Stimulated activated CD8-positive, alpha-beta memory T cell treated with anti-CD3 and anti-CD28 coated beads, Interleukin-7, amount 100 ng/mL, for 1 hour (primary cell): ENCODE data around the gene TMEM204.

Source experiments
- DNase-seq, 2 donors: peaks; one replicate each; pipeline ENCODE4 v3.0.0-alpha.2; 2020; ENCODE audit warnings: low read depth in 2 of 2

TMEM204 gene

DNA sequence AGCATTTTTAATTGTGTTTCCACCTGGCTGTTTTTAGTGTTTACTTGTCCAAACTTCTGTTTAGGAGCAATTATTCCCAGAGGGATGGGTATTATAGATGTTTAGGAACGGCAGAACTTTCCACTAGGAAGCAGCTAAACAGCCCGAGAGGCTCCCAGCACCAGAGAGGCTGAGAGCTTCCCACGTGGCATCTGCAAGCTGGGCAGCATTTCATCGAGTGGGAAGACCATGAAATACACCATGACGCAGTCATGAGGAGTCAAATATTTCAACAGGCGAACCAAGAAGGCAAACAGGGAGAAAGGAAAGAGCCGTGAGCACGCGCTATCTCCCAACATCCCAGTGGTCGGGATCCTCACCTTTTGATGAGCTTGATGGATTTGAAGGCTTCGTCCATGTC, 24.1 kb downstream of the TMEM204 start:
- DNase-seq = no peak

DNA sequence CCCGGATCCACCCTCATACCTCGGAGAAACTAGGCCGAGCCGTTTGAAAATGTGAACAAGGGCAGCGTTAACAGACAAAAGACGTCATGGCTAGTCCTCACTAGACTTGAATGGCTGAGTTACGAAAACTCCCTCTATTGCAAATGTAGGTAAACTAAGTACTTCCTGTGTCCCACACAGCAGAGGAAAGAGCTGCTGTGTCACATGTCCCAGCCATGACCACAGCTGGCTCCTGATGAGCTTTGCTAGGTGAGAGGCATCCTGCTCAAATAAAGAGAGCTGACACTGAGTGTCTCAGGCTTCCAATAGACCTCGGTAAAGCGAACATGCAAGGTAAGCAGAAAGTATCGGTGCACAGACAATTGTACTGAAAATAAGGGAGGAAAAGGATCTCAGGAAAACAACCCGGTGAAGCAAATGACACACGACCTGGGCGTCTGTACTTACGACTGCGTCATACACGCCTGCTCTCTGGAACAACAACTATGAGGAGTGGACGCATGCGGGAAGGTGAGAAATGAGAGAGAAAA, 26.0 kb downstream of the TMEM204 start:
- DNase-seq = no peak

DNA sequence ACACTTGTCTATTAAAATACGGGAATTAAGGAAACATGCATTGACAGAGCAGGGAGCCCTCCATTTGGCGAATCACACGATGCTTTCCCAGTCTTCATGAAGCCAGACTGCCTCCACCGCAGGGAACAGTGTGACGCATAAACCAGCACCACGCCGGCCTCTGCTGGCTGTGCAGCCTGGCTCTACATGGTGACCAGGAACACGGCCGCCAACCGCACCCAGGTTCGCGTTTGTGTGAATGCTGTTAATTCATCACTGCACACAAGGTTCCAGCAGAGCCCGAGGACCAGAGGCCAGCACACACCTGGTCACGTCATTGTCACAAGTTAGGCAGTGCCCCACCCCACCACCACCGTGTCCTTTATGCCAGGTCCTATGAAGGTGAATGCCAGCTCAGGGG, 26.7 kb downstream of the TMEM204 start:
- no peak for DNase-seq

DNA sequence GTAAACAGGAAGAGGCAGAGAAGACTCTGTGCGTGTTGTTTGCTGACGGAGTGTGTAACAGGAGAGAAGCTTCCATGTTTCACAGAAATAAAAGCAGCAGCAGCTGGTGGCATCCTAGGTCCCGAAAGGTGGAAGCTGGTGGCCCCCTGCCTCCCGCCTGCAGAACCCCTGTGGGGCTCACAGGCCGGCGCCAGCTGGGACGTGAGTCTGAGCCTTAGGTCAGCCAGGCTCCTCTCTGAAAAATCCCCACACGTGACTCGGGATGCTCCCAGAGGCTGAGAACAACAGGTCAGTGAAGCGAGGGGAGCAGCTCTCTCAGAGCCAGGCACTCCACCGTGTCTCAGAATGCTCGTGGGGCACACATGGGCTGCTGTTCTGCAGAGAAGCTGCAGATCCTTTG, 27.4 kb downstream of the TMEM204 start:
- no peak for DNase-seq

DNA sequence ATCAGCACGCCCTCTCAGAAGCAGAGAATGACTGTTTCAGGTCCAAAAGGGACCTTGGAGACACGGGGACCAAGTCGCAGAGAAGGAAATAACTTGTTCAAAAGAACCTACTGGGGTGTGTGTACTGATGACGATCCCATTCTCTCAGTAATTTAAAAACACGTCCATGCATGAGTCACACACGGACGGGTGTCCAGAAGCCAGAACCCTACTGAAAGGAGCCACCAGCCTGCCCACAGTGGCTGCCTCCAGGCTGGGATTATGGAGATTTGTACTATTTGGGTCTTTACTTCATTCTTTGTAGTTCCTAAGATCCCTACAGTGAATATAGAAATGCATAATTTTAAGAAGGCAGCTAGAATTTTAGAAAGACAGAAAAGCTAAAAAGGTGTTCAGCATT, 27.8 kb downstream of the TMEM204 start:
- no peak for DNase-seq

DNA sequence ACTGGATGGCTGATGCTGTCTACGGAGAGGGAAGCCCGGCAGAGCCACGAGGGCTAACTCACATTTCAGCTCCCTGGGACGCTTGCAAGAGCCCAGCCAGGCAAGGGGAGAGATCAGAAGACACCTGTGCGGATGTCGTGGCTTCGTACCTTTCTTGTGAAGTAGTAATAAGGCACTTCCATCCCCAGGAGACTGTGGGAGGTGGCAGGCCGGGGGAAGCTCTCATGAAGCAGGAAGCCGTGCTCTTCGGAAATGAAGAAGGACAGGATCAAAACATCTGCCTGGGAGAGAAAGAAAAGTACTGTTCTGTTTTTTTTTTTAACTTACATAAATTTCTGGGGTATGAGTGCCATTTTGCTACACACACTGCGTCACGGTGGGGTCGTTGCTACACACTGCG, 28.4 kb downstream of the TMEM204 start:
- no peak for DNase-seq

DNA sequence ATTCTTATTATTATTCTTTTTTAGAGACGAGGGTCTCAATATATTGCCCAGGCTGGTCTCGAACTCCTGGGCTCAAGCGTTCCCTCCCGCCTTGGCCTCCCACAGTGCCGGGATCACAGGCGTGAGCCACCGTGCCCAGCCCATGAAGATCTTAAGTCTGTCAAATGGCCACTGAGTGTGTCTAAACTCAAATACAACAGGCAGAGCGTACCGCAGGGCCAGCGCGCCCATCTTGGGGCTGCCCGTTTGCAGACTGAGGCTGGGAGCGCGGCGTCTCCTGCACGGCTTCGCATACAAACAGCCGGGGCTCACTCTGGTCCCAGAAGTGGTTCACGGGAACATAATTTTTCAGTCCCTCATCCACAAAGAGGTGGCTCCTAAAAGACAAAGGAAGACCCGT, 30.3 kb downstream of the TMEM204 start:
- no peak for DNase-seq

DNA sequence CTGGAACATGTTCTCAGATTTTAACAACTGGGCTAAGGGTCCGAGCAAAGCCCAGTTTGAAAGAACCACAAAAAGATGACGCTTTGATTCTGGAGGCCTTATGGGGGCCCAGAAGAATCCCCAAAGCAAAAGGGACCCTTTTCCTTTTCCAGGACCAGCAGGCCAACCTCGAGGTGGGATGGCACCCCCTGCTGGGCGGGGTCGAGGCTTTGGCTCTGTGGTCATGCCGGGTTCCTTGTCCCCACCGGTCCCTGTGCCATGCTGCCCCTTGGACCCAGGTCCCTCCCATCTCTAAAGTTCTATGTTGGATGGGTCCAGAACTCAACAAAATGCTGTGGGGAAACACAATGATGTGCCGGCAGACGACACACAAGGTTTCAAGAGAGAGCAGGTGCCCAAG, 30.9 kb downstream of the TMEM204 start:
- DNase-seq = no peak

DNA sequence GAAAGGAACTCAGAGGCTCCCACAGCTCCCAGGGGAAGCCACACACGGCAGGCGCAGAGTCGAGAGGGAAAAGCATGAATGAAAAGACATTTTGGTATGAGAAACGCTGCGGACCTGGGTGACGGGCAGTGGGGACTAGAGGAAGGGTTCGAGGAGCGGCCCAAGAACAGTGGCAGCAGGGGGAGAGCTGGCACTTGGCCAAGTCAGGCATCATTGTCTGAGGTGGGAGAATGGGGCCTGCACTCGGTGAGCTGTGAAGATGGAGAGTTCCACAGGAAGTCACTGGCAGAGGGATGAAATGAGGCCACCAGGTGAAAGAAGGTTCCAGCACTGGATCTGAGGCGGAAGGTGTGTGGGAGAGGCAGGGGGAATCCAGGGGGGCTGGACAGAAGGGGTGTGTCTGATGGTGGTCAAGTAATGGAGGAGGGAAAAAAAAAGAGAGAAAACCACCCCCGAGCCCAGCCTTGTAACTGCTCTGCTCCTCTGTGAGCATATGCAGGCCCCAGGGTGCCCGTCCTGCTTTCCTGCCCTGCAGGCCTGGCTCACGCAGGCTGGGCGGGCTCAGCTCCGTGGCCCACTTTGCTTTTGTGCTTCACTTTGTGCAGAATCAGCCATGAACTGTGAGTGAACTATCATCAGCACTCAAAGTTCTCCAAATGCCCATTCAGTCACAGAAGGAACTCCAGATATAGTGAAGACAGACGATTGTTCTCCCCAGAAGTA, 31.8 kb downstream of the TMEM204 start:
- DNase-seq = no peak

DNA sequence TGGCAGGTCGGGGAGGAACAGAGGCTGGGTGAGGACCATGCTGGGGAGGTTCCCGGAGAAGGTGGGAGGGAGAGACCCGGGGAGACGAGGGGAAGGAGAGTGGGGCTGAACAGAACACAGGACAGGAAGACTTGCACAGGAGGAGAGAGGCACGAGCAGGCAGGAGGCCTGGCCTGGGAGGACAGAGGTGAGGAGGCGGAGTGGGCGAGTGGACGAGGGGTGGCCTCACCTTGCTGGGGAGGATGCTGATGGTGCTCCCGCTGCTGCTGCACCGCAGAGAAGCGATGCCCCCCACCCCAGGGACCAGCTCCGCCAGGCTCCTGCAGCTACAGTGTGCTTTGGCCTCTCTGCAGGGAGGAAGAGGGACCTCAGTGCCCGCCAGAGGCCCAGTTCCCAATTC, 34.5 kb downstream of the TMEM204 start:
- DNase-seq = no peak

DNA sequence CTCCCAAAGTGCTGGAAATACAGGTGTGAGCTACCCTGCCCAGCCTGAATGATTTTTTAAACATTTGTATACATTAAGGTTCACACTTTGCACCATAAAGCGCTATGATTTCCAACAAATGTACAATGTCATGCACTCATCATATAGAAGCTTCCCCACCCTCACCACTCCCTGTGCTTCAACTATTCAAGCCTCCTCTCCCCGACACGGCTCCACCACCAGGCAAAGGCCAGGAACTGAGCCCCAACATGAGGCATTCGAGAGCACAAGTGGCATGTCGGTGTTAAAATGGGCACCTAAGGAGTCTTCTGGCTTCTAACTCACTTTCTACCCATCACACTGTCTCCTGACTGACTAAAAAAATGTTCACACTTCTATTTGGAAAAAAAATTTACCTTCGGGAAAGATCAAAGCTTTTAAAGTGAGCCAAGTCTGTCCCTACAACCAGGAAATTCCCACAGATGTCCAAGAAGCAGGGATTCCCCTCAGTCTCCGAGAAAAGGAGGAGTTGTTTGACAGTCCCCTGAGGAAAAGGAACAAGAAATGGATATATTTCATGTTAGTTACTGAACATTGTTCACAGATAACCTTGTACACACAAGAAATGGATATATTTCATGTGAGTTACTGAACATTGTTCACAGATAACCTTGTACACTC, 37.7 kb downstream of the TMEM204 start:
- DNase-seq = no peak

DNA sequence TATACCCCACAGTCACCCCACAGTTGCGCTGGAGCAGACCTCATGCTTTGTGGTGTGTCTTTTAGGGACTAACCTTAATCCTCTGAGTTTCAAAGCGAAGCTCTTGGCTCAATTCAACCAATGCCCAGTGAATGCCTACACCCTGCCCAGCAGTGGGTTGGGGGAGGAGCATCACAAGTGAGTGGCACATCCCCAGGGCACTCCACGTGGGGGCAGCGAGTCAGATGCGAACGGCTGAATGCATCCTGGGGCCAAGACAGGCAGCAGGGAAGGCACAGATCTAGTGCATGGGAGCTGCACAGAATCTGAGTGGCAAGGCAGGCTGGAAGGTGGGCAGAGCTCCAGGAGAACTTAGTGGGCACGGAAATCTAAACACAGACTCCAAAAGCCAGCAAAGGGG, 39.2 kb downstream of the TMEM204 start:
- DNase-seq = no peak

DNA sequence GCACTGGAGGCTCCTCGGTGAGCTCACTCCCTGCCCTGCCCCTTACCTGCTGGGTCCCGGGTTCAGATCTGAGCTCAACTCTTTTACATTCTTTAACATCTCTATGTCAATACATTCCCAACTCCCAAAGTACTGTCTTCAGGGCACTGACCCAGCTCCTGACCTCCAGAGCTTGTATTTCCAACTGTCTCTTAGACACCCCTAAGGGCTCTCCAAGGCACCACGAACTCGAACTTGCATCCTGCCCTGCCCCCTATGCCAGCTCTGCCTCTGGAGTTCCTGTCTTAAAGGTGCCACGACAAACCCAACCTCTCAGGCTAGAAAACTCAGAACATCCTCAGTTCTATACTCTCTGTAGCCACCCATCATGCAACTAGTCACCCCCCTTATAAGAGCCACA, 39.8 kb downstream of the TMEM204 start:
- no peak for DNase-seq

DNA sequence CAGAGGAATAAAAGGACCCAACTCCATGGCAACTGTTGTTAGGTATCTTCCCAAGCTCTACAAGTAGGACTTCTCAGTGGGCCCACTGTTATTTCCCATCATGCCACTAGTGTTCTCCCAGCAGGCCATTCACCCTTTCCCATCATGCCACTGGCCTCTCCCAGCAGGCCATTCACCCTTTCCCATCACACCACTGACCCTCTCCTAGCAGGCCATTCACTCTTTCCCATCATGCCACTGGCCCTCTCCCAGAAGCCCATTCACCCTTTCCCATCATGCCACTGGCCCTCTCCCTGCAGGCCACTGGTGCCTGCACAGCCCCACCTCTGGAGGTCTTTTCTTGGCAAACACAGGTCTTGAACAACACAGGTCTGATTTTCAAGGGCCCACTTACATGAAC, 42.1 kb downstream of the TMEM204 start:
- DNase-seq = no peak

DNA sequence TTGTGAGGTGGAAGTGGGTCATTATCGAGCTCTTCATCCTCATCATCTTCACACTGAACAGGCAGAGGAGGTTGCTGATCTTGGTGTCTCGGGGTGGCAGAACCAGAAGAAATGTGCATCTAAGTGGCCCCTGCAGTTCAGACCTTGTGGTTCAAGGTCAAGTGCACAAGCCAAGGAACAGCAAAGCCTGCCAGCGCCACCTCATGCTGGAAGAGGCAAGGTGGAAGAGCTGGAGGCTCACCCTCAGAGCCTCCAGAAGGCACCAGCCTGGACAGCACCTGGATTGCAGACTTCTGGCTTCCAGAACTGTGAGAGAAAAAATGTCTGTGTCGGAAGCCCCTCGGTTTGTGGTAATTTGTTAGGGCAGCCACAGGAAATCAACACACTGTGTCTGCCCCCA, 45.7 kb downstream of the TMEM204 start:
- no peak for DNase-seq

DNA sequence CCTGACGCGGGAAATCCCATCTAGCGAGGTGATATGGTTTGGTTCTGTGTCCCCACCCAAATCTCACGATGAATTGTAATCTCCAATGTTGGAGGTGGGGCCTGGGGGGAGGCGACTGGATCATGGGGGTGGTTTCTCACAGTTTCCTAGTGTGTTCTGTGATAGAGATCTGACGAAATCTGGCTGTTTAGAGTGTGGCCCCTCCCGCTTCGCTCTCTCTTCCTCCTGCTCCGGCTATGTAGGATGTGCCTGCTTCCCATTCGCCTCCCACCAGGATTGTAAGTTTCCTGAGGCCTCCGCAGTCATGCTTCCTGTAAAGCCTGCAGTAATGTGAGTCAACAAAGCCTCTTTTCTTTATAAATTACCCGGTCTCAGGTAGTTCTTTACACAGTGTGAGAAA, 46.8 kb downstream of the TMEM204 start:
- no peak for DNase-seq

DNA sequence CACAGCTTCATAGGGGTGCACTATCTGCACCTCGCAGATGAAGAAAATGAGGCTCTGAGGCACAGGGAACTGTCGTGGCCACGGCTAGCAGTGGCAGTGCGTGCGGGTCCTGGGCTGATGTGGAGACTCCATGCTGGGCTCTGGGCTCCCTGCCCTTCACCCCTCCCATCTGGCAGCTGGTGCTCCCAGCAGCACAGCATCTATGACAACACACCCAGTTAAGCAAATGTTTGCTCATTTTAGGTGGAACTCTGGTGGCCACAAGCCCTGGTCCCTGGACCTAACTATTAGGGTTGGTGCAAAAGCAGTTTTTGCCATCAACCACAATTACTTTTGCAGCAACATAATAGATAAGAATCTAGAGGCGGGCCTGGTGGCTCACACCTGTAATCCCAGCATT, 47.5 kb downstream of the TMEM204 start:
- no peak for DNase-seq

DNA sequence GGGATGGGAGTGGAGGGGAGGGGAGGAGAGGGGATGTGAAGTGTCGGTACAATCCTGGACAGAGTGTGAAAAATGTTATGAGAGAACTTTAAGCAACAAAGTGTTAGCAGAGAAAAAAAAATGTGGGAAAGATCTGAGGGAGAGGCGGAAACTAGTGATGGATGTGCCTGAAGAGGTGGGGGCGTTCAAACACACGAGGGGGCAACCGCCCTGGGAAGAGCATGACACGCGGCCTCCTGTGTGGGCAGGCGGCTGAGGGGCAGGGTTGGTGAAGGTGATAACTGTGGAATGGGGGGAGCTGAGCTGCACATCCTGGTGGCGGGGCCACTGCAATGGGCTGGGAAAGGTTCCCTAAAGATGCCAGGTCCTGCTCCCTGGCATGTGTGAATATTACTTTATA, 48.3 kb downstream of the TMEM204 start:
- DNase-seq = no peak

DNA sequence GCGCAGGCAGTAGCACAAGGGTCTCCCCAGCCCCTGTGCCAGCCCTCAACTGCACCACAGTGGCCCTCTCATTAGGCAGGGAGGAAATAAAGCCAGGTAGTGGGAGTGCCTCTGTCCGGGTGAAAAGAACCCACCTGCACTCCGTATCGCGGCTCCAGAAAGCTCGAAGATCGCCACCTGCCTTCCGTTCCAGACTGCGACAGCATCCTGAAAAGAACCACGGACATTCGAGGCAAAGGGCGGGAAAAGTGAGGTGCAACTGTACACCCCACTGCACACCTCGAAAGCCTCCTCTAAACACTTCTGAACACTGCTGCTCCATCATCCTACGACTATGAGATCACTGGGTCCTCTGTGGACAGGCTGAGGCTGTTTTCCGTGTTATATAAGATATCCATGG, 49.7 kb downstream of the TMEM204 start:
- DNase-seq = no peak

DNA sequence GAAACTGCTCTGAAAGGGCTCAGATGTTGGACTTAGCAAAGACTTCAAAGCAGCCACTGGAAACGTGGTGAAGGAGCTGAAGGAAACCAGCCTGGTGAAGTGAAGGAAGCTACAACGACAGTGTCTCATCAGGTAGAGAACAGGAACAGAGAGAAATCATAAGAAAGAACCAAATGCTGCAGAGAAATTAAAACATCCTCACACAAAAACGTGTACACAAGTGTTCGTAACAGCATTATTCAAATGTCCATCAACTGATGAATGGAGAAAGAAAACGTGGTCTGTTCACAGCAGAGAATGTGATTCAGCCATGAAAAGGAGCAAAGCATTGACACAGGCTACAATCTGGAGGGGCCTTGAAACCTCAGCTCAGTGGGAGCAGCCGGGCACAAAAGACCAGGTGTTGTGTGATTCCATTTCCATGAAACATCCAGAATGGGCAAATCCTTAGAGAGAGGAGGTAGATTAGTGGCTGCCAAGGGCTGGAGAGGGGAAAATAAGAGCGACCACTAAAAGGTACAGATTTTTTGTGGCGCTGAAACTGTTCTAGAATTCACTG, 51.5 kb downstream of the TMEM204 start:
- DNase-seq = no peak

DNA sequence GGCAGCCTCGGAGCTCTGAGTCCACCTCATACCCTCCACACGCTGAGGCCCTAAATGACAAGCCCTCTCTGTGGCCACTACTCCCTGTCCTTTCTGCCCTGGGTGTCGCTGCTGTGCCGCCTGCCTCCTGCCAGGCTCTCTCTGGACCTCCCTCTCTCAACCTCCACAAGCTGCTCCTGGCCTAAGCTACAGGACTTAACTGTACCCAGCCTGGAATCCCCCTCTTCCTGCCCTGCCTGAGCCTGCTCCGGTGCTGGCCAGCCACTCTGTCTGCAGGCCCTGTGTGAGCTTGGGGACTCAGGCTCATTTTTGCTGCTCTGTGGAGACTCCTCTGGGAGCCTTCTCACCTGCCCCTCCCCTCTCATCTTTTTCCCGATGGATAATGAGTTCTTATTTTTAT, 56.9 kb downstream of the TMEM204 start:
- no peak for DNase-seq

DNA sequence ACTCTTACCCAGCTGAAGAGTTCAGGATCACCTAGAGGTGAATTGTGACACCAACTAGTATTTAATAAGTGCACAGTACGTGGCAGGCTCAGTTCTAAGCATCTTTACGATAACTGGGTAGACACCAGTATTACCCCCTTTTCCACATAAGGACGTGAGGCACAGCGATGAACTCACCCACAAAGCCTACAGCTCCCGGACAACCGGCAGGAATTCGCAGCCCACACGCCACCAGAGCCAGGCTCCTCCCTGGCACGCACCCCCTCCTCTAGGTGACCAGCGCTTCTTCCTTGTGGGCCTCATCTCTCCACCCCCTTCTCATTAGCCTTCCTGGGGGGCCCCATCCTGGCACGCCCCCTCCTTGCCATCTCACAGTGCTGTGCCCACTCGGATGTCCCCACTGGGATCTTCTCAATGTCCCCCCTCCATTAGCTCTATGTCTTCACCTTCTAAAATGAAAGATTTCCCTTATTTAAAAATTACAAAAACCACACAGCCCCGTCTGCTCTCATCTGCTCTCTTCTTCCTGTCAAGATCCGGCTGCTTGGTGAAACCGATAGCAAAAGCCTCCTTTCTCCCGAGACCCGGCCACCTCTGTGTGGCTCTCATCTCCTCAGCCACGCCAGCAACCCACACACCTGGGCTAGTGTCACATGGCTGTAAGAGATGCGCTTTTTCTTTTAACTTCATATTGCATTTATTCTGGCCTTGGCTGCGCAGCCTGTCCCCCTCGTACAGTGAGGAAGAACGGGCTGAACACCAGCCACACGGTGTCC, 57.7 kb downstream of the TMEM204 start:
- no peak for DNase-seq

DNA sequence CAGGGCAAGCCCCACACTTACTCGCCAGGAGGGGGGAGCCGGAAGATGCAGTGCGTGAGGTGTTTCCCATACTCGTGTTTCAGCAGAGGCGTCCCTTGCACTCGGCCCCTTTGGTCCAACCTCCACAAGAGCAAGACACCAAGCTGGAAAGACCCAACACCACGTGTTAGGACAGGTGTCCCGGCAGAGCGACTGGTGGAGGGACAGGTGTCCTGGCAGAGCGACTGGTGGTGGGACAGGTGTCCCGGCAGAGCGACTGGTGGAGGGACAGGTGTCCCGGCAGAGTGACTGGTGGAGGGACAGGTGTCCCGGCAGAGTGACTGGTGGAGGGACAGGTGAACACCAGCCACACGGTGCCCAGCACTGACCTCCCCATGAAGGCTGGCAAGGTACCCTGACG, 59.0 kb downstream of the TMEM204 start:
- DNase-seq = no peak
